Prostate gland (tissue), 2 donors: ENCODE measurements around the gene GRIK2.

Experiments used
- POLR2A ChIP-seq: fragments of 450-650 bp; IDR thresholded peaks from one replicate; pipeline ENCODE4 v1.6.1; 2016; ENCODE audit warnings: antibody characterized with exemption, mild to moderate bottlenecking
- TF ChIP-seq, protein P1 (sequence below), 4 experiments: fragments of 200-600 bp in 2 of 4; fragments of 450-650 bp in 2 of 4; sonication (generic) in 2 of 4; IDR thresholded peaks; 1 replicate in 3 of 4; 2 replicates in 1 of 4; pipeline ENCODE4 v1.5.1; 2016 to 2019; ENCODE audit warnings: antibody characterized with exemption in 4 of 4, mild to moderate bottlenecking in 2 of 4, moderate library complexity in 2 of 4

DNA sequence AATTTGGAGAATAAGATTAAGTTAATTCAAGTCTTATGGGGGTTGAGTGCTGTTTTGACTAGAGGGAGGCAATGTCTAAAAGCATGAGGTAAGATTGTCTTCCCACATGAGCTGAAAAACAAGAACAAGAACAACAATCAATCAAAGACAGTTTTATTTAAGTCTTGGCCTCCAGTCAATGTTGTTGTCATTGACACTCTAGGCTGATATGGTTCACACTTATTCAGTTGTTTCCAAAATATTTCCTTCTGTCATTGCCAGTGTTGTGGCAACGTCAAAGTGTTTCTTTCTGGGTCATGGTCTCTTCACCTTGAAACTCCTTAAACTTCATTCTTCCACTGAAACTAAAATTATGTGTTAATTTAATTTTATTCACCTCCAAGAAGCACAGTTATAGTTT lies 72.4 kb downstream of the GRIK2 start:
- no peak for TF ChIP-seq POLR2A
- TF ChIP-seq, protein P1, sequence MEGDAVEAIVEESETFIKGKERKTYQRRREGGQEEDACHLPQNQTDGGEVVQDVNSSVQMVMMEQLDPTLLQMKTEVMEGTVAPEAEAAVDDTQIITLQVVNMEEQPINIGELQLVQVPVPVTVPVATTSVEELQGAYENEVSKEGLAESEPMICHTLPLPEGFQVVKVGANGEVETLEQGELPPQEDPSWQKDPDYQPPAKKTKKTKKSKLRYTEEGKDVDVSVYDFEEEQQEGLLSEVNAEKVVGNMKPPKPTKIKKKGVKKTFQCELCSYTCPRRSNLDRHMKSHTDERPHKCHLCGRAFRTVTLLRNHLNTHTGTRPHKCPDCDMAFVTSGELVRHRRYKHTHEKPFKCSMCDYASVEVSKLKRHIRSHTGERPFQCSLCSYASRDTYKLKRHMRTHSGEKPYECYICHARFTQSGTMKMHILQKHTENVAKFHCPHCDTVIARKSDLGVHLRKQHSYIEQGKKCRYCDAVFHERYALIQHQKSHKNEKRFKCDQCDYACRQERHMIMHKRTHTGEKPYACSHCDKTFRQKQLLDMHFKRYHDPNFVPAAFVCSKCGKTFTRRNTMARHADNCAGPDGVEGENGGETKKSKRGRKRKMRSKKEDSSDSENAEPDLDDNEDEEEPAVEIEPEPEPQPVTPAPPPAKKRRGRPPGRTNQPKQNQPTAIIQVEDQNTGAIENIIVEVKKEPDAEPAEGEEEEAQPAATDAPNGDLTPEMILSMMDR (IDR thresholded peaks at IDR 0.05) = no peak
